Transverse colon (tissue), 4 donors: Measurements from ENCODE around the gene PPIL3.

Experiments
- CTCF ChIP-seq, 5 experiments: fragments of 200-600 bp in 3 of 5; fragments of 450-650 bp in 2 of 5; sonication (generic) in 3 of 5; IDR thresholded peaks; 1 replicate in 2 of 5; 2 replicates in 3 of 5; pipeline ENCODE4 v1.5.1; 2016 to 2017; ENCODE audit warnings: antibody characterized with exemption in 5 of 5, inconsistent platforms in 3 of 5, mild to moderate bottlenecking in 2 of 5, moderate library complexity in 1 of 5
- POLR2AphosphoS5 ChIP-seq, 3 donors: sonication (generic); formaldehyde crosslinking; IDR thresholded peaks; one replicate each; pipeline ENCODE4 v1.6.1; 2016; ENCODE audit warnings: antibody characterized with exemption in 3 of 3

GRCh38 chr2:200922439-200922838 lies 33.6 kb upstream of the PPIL3 start:
- TF ChIP-seq POLR2AphosphoS5 (IDR thresholded peaks at IDR 0.05) (no peak), CTCF (IDR thresholded peaks at IDR 0.05) (no peak)
